ENCODE measurements around the gene SPOCK2.
"Not testable (repeated sequence)": the region's sequence is repeated elsewhere in the genome, so short reads cannot be mapped to it uniquely, and the experiment has no call there.

DNA sequence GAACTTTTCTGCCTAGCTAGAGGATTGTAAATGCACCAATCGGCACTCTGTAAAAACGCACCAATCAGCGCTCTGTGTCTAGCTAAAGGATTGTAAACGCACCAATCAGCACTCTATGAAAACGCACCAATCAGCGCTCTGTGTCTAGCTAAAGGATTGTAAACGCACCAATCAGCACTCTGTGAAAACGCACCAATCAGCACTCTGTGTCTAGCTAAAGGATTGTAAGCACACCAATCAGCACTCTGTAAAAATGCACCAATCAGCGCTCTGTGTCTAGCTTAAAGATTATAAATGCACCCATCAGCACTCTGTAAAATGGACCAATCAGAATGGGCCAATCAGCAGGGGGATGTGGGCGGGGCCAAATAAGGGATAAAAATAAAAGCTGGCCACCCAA, 47.9 kb upstream of the SPOCK2 start:
- TF ChIP-seq, protein P1, sequence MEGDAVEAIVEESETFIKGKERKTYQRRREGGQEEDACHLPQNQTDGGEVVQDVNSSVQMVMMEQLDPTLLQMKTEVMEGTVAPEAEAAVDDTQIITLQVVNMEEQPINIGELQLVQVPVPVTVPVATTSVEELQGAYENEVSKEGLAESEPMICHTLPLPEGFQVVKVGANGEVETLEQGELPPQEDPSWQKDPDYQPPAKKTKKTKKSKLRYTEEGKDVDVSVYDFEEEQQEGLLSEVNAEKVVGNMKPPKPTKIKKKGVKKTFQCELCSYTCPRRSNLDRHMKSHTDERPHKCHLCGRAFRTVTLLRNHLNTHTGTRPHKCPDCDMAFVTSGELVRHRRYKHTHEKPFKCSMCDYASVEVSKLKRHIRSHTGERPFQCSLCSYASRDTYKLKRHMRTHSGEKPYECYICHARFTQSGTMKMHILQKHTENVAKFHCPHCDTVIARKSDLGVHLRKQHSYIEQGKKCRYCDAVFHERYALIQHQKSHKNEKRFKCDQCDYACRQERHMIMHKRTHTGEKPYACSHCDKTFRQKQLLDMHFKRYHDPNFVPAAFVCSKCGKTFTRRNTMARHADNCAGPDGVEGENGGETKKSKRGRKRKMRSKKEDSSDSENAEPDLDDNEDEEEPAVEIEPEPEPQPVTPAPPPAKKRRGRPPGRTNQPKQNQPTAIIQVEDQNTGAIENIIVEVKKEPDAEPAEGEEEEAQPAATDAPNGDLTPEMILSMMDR (IDR thresholded peaks at IDR 0.05): not testable (repeated sequence)
- TF ChIP-seq POLR2A (IDR thresholded peaks at IDR 0.05): not testable (repeated sequence)

Data from prostate gland (tissue), 2 donors.